Measurements from ENCODE around the gene MLLT1.

The MLLT1 gene

DNA sequence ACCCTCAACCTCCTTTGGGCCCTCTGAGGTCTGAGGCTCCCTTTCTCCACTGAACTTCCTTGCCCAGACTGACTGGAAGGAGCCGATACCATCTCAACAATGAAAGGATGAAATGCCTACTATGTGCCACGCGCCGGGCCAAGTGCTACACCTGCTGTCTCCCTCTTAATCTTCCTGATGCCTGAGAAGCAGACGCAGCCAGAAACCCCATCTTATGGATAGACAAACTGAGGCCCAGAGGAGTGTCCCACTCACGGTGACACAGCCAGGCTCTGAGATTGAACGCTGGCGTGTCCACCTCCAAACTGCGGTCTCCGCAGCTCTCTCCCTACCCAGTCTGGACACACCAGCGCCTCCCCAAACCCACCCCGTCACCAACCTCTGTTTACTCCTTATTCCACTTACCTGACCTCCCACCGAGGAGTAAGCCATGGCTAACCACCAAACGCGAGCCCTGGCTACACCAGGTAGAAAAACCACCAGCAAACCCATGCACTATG, 20.9 kb downstream of the MLLT1 start:
- no peak for DNase-seq (ENCODE audit: low read depth in 2 of 2)

DNA sequence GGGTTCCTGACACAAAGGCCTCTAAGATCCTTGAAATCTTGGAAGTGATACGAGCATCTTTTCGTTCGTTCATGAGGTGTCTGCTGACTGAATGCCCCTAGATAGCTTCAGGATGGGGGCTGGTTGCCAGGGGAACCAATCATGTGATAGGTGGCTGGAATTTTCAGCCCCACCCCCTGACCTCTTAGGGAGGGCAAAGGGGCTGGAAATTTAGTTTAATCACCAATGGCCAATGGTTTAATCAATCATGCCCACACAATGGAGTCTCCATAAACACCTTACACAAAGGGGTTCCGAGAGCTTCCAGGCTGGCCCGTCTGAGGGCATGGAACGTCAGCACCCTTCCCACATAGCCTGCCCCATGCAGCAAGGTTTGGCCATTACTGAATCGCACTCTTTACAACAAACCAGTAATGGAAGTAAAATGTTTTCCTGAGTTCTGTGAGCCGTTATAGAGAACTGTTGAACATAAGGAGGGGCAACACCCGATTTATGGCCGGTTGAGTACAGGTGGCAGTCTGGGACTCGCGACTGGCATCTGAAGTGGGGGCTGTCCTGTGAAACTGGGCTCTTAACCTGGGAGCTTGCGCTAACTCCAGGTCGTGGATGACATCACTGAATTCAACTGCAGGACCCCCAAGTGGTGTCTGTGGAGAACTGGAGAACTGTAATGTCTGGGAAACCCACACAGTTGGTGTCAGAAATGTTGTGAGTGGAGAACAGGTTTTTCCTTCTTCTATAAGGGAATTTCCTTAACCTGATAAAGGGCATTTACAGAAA, 25.6 kb downstream of the MLLT1 start:
- DNase-seq (ENCODE audit: low read depth in 2 of 2) = no peak

GRCh38 chr19:6252066-6252465, 27.7 kb downstream of the MLLT1 start:
- no peak for DNase-seq (ENCODE audit: low read depth in 2 of 2)

GRCh38 chr19:6250909-6251308, 28.9 kb downstream of the MLLT1 start:
- no peak for DNase-seq (ENCODE audit: low read depth in 2 of 2)

DNA sequence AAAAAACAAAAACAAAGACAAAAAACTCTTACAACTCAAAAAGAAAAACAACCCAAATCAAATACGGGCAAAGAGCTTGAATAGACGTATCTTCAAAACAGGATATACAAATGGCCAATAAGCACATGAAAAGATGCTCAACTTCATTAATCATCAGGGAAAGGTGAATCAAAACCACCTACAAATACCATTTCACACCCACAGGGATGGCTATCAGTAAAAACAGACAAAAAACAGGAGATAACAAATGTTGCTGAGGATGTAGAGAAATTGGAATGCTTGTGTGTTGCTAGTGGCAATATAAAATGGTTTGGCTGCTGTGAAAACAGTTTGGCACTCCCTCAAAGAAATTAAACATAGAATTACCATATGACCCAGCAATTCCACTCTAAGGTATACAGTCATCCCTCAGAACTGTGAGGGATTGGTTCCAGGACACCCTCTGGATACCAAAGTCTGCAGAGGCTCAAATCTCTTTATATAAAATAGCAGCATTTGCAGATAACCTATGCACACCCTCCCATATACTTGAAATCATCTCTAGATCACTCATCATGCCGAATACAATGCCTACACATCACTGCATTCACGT, 29.7 kb downstream of the MLLT1 start:
- no peak for DNase-seq (ENCODE audit: low read depth in 2 of 2)

DNA sequence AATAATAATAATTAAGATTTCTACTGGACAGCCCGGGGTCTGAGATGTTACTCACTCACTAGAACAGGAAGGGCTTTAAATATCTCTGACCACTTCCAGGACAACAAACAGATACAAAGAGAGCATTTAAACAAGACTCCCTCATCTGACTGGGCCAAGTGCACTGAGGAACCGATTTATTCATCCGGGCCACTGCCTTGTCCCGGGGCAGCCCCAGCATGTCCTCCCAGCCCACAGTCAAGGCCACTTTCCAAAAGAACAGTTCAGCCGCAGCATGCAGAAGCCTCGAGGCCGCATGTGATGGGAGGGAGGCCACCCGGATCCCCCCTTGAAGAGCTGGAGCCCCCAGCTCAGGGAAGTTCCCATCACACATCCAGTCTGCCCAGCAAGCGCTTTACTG, 30.5 kb downstream of the MLLT1 start:
- DNase-seq (ENCODE audit: low read depth in 2 of 2) = no peak

GRCh38 chr19:6248844-6249243, 30.9 kb downstream of the MLLT1 start:
- DNase-seq (ENCODE audit: low read depth in 2 of 2) = no peak

GRCh38 chr19:6248341-6248740, 31.4 kb downstream of the MLLT1 start:
- no peak for DNase-seq (ENCODE audit: low read depth in 2 of 2)

DNA sequence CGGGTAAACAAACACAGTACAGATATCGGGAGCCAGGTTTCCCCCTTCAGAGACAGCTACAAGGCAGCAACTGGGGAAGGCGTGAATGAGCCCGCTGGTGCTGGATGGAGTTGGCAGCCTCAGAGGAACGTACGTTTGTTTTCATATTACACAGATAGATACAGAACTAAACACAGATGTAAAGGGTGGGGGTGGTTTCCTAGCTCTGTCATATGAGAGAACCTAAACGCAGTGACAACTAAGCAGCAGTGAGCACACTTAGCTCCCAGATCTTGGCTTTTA, 32.8 kb downstream of the MLLT1 start:
- no peak for DNase-seq (ENCODE audit: low read depth in 2 of 2)

DNA sequence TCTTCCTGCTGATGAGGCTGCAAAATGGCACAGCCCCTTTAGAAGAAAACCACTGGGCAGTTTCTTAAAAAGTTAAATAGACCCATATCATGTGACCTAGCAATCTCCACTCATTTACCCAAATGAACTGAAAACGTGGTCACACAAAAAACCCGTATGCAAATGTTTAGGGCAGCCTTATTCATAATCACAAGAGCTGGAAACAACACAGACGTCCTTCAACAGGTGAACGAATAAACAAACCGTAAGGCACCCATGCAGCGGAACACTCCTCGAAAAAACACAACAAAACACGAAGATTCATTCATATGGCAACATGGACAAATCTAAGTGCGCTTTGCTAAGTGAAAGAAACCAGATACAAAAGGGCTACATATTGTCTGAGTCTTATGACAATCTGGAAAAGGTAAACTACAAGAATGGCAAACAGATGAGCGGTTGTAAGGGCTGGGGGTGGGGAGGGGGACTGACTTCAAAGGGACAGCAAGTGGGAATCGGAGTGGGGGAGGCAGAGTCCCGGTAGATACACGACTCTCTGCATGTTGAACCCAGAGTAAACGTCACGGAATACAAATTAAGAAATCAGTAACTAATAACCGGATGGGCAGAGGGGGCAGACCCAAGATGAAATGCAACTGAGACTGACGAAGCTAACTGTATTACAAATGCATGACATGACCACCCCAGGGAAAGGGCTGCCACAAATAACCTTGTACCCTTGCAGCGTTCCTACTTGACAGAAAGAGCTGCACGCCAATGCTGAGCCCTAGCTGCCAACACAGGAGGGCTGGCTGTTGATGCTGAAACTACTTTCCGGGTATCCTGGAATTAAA, 33.4 kb downstream of the MLLT1 start:
- DNase-seq (ENCODE audit: low read depth in 2 of 2) = no peak

- DNase-seq (ENCODE audit: low read depth in 2 of 2) = no peak
Measured at GRCh38 chr19:6242677-6243076, 37.1 kb downstream of the MLLT1 start.

DNA sequence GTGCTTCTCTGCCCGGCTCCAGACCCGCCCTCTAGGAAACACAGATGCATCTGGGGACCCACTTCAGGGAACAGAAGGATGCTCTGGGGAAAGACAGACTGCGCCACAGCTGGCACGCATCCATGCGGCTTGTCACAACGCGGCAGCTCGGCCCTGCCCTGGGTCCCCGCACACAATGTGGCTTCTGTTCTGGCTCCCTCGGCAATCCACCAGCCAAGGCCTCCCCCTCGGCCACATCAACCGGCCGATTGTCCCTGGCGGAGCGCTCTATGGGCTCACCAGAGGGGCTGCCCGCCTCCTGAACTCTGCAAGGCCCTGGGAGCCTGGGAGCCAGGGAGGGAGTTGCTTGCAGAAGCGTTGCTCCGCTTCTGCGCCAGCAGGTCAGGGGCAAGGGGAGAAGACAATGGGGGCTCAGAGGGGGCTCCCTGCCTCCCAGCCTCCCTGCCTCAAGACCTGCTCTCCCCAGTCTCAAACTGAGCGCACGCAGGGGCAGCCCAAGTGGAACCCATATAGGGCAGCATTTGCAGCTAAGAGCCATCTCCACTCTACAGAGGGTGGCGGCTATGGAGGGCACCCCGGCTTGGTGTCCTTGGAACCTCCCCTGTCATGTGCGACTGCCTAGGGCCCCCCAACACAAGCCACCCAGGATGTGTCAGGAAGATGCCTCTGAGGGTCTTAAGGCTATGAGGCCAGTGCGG, 37.9 kb downstream of the MLLT1 start:
- no peak for DNase-seq (ENCODE audit: low read depth in 2 of 2)

DNA sequence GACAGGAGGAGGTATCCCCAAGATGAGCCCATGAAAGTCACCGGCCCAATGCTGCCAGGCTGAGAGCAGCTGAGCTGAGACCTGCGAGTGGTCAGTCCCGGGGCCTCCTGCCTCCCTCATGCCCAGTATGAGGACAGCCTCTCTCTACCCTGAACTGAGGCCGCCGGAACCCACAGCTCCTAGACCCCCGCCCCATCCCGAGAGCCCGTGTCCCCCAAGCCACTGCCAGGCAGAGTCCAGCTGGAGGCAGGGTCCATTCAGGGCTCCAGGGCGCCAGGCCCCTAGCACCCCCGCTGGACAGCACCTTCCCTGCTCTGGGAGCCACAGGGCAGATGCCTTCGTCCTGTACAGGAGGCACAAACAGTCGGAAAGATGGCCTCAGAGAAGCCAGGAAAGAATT, 38.7 kb downstream of the MLLT1 start:
- no peak for DNase-seq (ENCODE audit: low read depth in 2 of 2)

DNA sequence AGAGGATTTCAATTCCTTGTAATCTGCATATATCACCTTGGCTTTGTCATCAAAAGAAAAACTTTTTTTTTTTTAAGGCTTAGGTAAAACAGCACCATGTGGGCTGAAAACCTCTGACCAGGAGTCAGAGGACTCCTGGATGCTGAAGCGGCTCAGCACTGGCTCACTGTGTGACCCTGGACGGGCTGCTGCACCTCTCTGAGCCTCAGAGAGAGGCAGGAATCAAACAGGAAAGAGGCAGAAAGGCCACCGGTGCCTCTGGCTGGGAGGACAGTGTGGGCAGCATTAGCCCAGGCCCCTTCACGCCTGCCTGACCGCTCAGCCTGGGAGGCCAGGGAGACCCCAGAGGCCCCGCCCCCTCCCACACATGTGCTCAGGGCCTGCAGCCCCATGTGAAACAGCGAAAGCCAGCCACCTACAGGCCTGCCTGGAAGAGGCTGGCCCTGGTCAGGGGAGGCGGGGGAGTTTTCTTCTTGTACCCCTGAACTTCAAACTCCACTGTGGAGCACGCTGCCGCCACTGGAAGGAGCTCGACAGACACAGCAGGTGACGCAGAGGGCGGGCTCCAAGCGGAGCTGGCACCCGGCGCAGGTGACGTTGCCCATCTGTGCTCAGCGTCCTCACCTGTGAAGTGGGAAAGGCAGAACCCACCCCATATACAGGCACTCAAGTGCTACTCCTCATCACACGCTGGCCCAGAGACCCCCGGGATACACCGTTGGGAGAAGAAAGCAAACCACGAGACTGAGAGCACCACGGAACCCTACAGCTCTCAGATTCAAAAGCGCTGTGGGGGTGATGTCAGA, 39.7 kb downstream of the MLLT1 start:
- DNase-seq (ENCODE audit: low read depth in 2 of 2) = no peak

- DNase-seq (ENCODE audit: low read depth in 2 of 2) = no peak
Measured at GRCh38 chr19:6239401-6239844, 40.4 kb downstream of the MLLT1 start.

DNA sequence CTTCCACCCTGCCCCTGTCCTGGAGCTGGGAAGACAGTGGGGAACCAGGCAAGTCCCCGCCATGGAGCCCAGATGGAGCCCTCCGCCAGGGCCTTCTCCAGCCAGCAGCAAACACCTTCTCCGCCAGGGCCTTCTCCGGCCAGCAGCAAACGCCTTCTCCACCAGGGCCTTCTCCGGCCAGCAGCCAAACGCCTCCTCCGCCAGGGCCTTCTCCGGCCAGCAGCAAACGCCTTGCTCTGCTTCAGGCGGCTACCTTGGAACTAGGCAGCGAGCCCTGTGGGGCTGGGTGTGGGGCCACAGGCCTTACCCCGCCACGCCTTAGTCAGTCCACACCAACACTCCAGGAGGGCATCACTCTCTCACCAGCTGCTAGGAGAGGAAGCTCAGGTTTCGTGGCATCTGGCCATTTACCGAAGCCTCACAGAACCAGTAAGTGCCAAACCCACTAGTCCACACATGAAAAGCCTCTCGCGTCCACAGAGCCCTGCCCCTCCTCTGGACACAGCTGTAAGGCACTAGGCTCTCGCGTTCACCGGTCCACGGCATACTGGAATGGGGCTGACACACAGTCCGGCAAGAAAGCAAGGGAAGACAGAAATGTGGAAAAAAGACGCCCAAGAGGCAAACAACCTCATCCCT, 41.0 kb downstream of the MLLT1 start:
- DNase-seq (ENCODE audit: low read depth in 2 of 2) = no peak

- no peak for DNase-seq (ENCODE audit: low read depth in 2 of 2)
Measured at GRCh38 chr19:6238256-6238642, 41.5 kb downstream of the MLLT1 start.

- no peak for DNase-seq (ENCODE audit: low read depth in 2 of 2)
Measured at GRCh38 chr19:6236310-6237291, 43.2 kb downstream of the MLLT1 start.

Data from stimulated activated CD8-positive, alpha-beta memory T cell treated with anti-CD3 and anti-CD28 coated beads, Interleukin-7, amount 100 ng/mL, for 1 hour (primary cell).